Effector memory CD4-positive, alpha-beta T cell (primary cell): ENCODE data around the gene ASMTL.
"Not testable (repeated sequence)": the region's sequence is repeated elsewhere in the genome, so short reads cannot be mapped to it uniquely, and the experiment has no call there.

Experiments used
- DNase-seq, 3 donors: peaks; one replicate each; pipeline ENCODE4 v3.0.0-alpha.2; 2020
- H3K27ac ChIP-seq: 2 replicates; pipeline ENCODE4 v1.7.0; 2013; ENCODE audit warnings: mild to moderate bottlenecking, low read length, moderate library complexity; ENCODE audit not compliant: insufficient read depth, poor library complexity, severe bottlenecking
- H3K27me3 ChIP-seq: replicated peaks from 2 replicates; pipeline ENCODE4 v1.7.0; 2013; ENCODE audit warnings: mild to moderate bottlenecking, low read length; ENCODE audit not compliant: insufficient read depth, control insufficient read depth, poor library complexity, severe bottlenecking
- H3K36me3 ChIP-seq: 2 replicates; pipeline ENCODE4 v1.7.0; 2013; ENCODE audit warnings: mild to moderate bottlenecking, low read length, moderate library complexity; ENCODE audit not compliant: control insufficient read depth, insufficient read depth
- H3K4me1 ChIP-seq: 2 replicates; pipeline ENCODE4 v1.7.0; 2013; ENCODE audit warnings: low read length, mild to moderate bottlenecking; ENCODE audit not compliant: control insufficient read depth, insufficient read depth, poor library complexity, severe bottlenecking
- H3K4me3 ChIP-seq: 2 replicates; pipeline ENCODE4 v1.7.0; 2013; ENCODE audit warnings: low read length, low read depth, mild to moderate bottlenecking; ENCODE audit not compliant: insufficient read depth, poor library complexity, severe bottlenecking
- H3K9me3 ChIP-seq: 2 replicates; pipeline ENCODE4 v1.7.0; 2013; ENCODE audit warnings: mild to moderate bottlenecking, low read length, moderate library complexity; ENCODE audit not compliant: control insufficient read depth

Gene ASMTL

DNA sequence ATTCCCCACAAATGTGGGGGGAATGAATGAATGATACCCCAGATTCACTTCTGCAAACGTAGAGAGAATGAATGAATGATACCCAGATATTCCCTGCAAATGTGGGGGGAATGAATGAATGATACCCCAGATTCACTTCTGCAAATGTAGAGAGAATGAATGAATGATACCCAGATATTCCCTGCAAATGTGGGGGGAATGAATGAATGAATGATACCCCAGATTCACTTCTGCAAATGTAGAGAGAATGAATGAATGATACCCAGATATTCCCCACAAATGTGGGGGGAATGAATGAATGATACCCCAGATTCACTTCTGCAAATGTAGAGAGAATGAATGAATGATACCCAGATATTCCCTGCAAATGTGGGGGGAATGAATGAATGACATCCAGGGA, 38.0 kb upstream of the ASMTL start:
- not testable (repeated sequence) for H3K4me3 ChIP-seq, H3K27ac ChIP-seq, H3K9me3 ChIP-seq, H3K27me3 ChIP-seq, DNase-seq, H3K4me1 ChIP-seq
- peaks cover 42% of the 10 kb centered on the region for H3K36me3 ChIP-seq

GRCh38 chrX:1489354-1489753, 36.6 kb upstream of the ASMTL start:
- H3K4me1 ChIP-seq, H3K9me3 ChIP-seq, H3K27me3 ChIP-seq, DNase-seq, H3K4me3 ChIP-seq, H3K27ac ChIP-seq: not testable (repeated sequence)
- H3K36me3 ChIP-seq, result peaks cover 43% of the 10 kb centered on the region

GRCh38 chrX:1488745-1489144, 36.0 kb upstream of the ASMTL start:
- Histone ChIP-seq H3K27me3 (no peaks in the 10 kb centered on the region), H3K4me1 (peaks cover 2% of the 10 kb centered on the region), H3K4me3 (no peak overlapping the region), H3K9me3 (peaks cover 6% of the 10 kb centered on the region), H3K27ac (no peak overlapping the region), H3K36me3 (peaks cover 48% of the 10 kb centered on the region)
- DNase-seq, result no peak

- Histone ChIP-seq H3K4me1 (peaks cover 3% of the 10 kb centered on the region), H3K27ac (no peak overlapping the region), H3K4me3 (no peak overlapping the region), H3K9me3 (peaks cover 6% of the 10 kb centered on the region), H3K36me3 (peaks cover 48% of the 10 kb centered on the region), H3K27me3 (no peaks in the 10 kb centered on the region)
- no peak for DNase-seq
These were observed 35.4 kb upstream of the ASMTL start for GRCh38 chrX:1488141-1488540.

DNA sequence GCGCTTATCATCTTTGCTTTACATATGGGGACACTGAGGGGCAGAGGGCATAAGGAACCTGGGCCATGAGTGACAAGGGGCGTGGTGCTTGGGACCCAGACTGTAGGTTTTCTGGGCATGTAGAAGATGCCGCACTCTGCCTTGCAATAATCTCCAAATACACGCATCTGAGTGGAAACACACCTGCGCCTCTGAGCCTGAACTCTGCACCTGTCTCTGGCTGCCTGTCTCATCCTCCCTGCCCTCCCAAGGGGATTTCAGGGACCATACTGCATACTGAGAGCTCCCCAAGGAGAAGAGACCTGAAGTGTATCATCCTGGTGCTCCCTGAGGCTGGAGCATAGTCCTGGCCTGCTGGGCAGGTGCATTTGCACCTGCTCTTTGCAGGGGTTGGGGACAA, 34.7 kb upstream of the ASMTL start:
- peaks cover 3% of the 10 kb centered on the region for H3K4me1 ChIP-seq
- H3K9me3 ChIP-seq, result peaks cover 6% of the 10 kb centered on the region
- no peak overlapping the region for H3K4me3 ChIP-seq
- H3K36me3 ChIP-seq, result peaks cover 48% of the 10 kb centered on the region
- no peak for DNase-seq
- no peaks in the 10 kb centered on the region for H3K27me3 ChIP-seq
- no peak overlapping the region for H3K27ac ChIP-seq

- no peak overlapping the region for H3K27ac ChIP-seq
These were observed 34.1 kb upstream of the ASMTL start for GRCh38 chrX:1486749-1487361.

GRCh38 chrX:1486177-1486576, 33.5 kb upstream of the ASMTL start:
- H3K27me3 ChIP-seq, result no peaks in the 10 kb centered on the region
- H3K4me3 ChIP-seq, result no peak overlapping the region
- H3K36me3 ChIP-seq, result peaks cover 36% of the 10 kb centered on the region
- no peak overlapping the region for H3K27ac ChIP-seq
- no peak for DNase-seq
- peaks cover 15% of the 10 kb centered on the region for H3K4me1 ChIP-seq
- H3K9me3 ChIP-seq, result no peaks in the 10 kb centered on the region

More at GRCh38 chrX:1486749-1487361, 34.1 kb upstream of the ASMTL start:
- peaks cover 8% of the 10 kb centered on the region for H3K4me1 ChIP-seq
- H3K4me3 ChIP-seq, result no peak overlapping the region
- H3K9me3 ChIP-seq, result peaks cover 5% of the 10 kb centered on the region
- H3K36me3 ChIP-seq, result peaks cover 42% of the 10 kb centered on the region
- no peaks in the 10 kb centered on the region for H3K27me3 ChIP-seq
- no peak for DNase-seq

DNA sequence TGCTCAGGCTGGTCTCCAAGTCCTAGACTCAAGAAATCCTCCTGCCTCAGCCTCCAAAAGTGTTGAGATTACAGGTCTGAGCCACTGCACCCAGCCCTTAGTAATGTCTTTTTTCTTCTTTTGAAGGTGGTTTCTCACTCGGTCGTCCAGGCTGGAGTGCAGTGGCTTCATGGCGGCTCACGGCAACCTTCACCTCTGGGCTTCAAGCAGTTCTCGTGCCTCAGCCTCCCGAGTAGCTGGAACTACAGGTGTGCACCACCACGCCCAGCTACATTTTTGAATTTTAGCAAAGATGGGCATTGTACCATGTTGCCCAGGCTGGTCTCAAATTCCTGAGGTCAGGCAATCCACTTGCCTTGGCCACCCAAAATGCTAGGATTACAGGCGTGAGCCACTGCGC, 32.3 kb upstream of the ASMTL start:
- Histone ChIP-seq H3K27ac (no peak overlapping the region), H3K4me1 (peaks cover 23% of the 10 kb centered on the region), H3K36me3 (peaks cover 37% of the 10 kb centered on the region), H3K4me3 (no peak overlapping the region), H3K9me3 (no peaks in the 10 kb centered on the region), H3K27me3 (no peaks in the 10 kb centered on the region)
- no peak for DNase-seq

- Histone ChIP-seq H3K4me3 (no peak overlapping the region), H3K9me3 (peaks cover 2% of the 10 kb centered on the region), H3K27ac (no peak overlapping the region), H3K27me3 (no peaks in the 10 kb centered on the region), H3K4me1 (peaks cover 23% of the 10 kb centered on the region), H3K36me3 (peaks cover 41% of the 10 kb centered on the region)
- no peak for DNase-seq
These were observed 31.9 kb upstream of the ASMTL start for GRCh38 chrX:1484638-1485019.

DNA sequence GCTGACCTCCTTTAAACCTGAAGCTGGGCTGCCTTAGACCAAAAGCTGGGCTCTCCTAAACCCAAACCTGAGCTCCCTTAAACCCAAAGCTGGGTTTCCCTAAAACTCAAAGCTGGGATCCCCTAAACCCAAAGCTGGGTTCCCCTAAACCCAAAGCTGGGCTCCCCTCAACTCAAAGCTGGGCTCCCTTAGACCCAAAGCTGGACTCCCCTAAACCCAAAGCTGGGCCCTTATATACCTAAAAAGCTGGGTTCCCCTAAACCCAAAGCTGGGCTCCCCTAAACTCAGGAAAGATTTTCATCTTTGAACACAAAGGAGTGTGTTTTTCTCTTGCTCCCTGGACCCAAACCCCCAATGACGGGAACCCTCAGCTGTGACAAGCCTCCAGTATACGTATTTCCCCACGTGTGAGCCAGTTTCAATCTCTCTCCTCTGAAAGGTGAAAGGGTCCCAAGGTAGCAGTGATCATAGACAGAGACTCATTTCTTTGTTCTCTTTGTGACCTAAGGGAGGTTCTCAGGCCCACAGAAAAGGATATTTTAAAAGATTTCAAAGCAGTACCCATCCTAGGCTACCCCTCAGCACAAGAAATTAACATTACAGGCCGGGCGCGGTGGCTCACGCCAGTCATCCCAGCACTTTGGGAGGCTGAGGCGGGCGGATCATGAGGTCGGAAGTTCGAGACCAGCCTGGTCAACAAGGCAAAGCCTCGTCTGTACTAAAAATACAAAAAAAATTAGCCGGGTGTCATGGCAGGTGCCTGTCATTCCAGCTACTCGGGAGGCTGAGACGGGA, 31.3 kb upstream of the ASMTL start:
- DNase-seq, result no peak
- peaks cover 5% of the 10 kb centered on the region for H3K9me3 ChIP-seq
- H3K4me3 ChIP-seq, result no peak overlapping the region
- H3K27ac ChIP-seq, result peak overlapping the region; percentile 33
- H3K4me1 ChIP-seq, result peaks cover 23% of the 10 kb centered on the region
- H3K27me3 ChIP-seq, result no peaks in the 10 kb centered on the region
- H3K36me3 ChIP-seq, result peaks cover 45% of the 10 kb centered on the region
